ENCODE data around the gene TTC34. TPM values are rescaled to one million over a fixed set of nuclear protein-coding genes. Genes with fewer than 3 reads are reported as not detected.
"Not testable (repeated sequence)": the region's sequence is repeated elsewhere in the genome, so short reads cannot be mapped to it uniquely, and the experiment has no call there.

TTC34 gene
- total and polyA plus RNA-seq, 2 of the 4 experiments (the other 2 are of a cell fraction): under 0.01 to 0.09 TPM

DNA sequence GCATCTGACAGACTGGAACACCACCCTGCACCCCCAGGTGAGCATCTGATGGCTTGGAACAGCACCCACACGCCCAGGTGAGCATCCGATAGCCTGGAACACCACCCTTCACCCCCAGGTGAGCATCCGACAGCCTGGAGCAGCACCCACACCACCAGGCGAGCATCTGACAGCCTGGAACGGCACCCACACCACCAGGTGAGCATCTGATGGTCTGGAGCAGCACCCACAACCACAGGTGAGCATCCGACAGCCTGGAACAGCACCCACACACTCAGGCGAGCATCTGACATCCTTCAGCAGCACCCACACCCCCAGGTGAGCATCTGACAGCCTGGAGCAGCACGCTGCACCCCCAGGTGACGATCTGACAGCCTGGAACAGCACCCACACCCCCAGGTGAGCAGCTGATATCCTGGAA, 118.2 kb downstream of the TTC34 start:
- H4K20me1 ChIP-seq (ENCODE audit: insufficient read depth, low read length); H3K79me1 ChIP-seq (ENCODE audit: low read depth in 1 of 2, low read length in 2 of 2); H3K4me1 ChIP-seq (ENCODE audit: control insufficient read depth, insufficient read depth, low read length); BruUV-seq (replicated peaks); H3K36me3 ChIP-seq (ENCODE audit: control insufficient read depth, insufficient read depth, low read length); H3K56ac ChIP-seq (ENCODE audit: extremely low read depth, insufficient read depth, low read length); DNase-seq; H4K8ac ChIP-seq (ENCODE audit: low read depth in 2 of 2, low read length in 2 of 2); H3K4me3 ChIP-seq (ENCODE audit: insufficient read depth, low read depth, low read length); H2BK15ac ChIP-seq (ENCODE audit: low read depth, low read length); H2BK20ac ChIP-seq (ENCODE audit: low read depth, low read length); H2BK120ac ChIP-seq (ENCODE audit: low read depth, low read length); H3K9ac ChIP-seq (ENCODE audit: low read depth, low read length); CTCF ChIA-PET; H3K27me3 ChIP-seq (ENCODE audit: control insufficient read depth, insufficient read depth, low read length); ATAC-seq (ENCODE audit: low read depth); H3K4ac ChIP-seq (ENCODE audit: low read depth, low read length); H4K91ac ChIP-seq (ENCODE audit: insufficient read depth, low read depth, low read length); intact Hi-C loops (cut with micrococcal nuclease); H3K23ac ChIP-seq (ENCODE audit: low read depth, low read length); H4K5ac ChIP-seq (ENCODE audit: low read depth, low read length); H3K4me2 ChIP-seq (ENCODE audit: low read depth, low read length); H3K27ac ChIP-seq (ENCODE audit: insufficient read depth, low read length); POLR2A ChIA-PET (ENCODE audit: unreplicated experiment); H2AFZ ChIP-seq (replicated peaks; ENCODE audit: low read length, poor library complexity); dilution Hi-C loops (cut with HindIII; ENCODE audit: low sequenced_read_pairs, unreplicated experiment); H3K18ac ChIP-seq (ENCODE audit: low read depth, low read length); H2BK5ac ChIP-seq (ENCODE audit: low read depth, low read length, poor library complexity, severe bottlenecking); in situ Hi-C loops (cut with MboI; ENCODE audit: low sequenced_read_pairs); H3K9me1 ChIP-seq (ENCODE audit: insufficient read depth, low read length); H2AK9ac ChIP-seq (replicated peaks; ENCODE audit: low read depth, low read length, poor library complexity); H3K9me3 ChIP-seq (ENCODE audit: control insufficient read depth, insufficient read depth, low read length); H3K14ac ChIP-seq (replicated peaks; ENCODE audit: low read depth, low read length); H2AK5ac ChIP-seq (ENCODE audit: low read depth, low read length): not testable (repeated sequence)
- no CpG with 5 or more reads among the region's 9 CpGs for WGBS, 2 experiments (ENCODE audit: extremely low coverage in 2 of 2, insufficient read length in 1 of 2)

DNA sequence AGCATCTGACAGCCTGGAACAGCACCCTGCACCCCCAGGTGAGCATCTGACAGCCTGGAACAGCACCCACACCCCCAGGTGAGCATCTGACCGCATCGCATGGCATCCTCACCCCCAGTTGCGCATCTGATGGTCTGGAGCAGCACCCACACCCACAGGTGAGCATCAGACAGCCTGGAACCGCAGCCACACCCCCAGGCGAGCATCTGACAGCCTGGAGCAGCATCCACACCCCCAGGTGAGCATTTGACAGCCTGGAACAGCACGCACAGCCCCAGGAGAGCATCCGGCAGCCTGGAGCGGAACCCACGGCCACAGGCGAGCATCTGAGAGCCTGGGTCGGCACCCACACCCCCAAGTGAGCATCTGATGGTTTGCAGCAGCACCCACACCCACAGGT, 118.6 kb downstream of the TTC34 start:
- H2BK20ac ChIP-seq (ENCODE audit: low read depth, low read length); H3K4me2 ChIP-seq (ENCODE audit: low read depth, low read length); ATAC-seq (ENCODE audit: low read depth); DNase-seq; H4K20me1 ChIP-seq (ENCODE audit: insufficient read depth, low read length); H2BK120ac ChIP-seq (ENCODE audit: low read depth, low read length); H2BK5ac ChIP-seq (ENCODE audit: low read depth, low read length, poor library complexity, severe bottlenecking); H3K79me1 ChIP-seq (ENCODE audit: low read depth in 1 of 2, low read length in 2 of 2); in situ Hi-C loops (cut with MboI; ENCODE audit: low sequenced_read_pairs); H3K56ac ChIP-seq (ENCODE audit: extremely low read depth, insufficient read depth, low read length); intact Hi-C loops (cut with micrococcal nuclease); H4K5ac ChIP-seq (ENCODE audit: low read depth, low read length); H3K27me3 ChIP-seq (ENCODE audit: control insufficient read depth, insufficient read depth, low read length); H3K18ac ChIP-seq (ENCODE audit: low read depth, low read length); H3K9me3 ChIP-seq (ENCODE audit: control insufficient read depth, insufficient read depth, low read length); H3K14ac ChIP-seq (replicated peaks; ENCODE audit: low read depth, low read length); H3K23ac ChIP-seq (ENCODE audit: low read depth, low read length); dilution Hi-C loops (cut with HindIII; ENCODE audit: low sequenced_read_pairs, unreplicated experiment); H4K8ac ChIP-seq (ENCODE audit: low read depth in 2 of 2, low read length in 2 of 2); POLR2A ChIA-PET (ENCODE audit: unreplicated experiment); H2AK9ac ChIP-seq (replicated peaks; ENCODE audit: low read depth, low read length, poor library complexity); H2BK15ac ChIP-seq (ENCODE audit: low read depth, low read length); H3K4ac ChIP-seq (ENCODE audit: low read depth, low read length); H3K4me1 ChIP-seq (ENCODE audit: control insufficient read depth, insufficient read depth, low read length); H4K91ac ChIP-seq (ENCODE audit: insufficient read depth, low read depth, low read length); H3K36me3 ChIP-seq (ENCODE audit: control insufficient read depth, insufficient read depth, low read length); CTCF ChIA-PET; H3K4me3 ChIP-seq (ENCODE audit: insufficient read depth, low read depth, low read length); H2AFZ ChIP-seq (replicated peaks; ENCODE audit: low read length, poor library complexity); H3K9ac ChIP-seq (ENCODE audit: low read depth, low read length); H2AK5ac ChIP-seq (ENCODE audit: low read depth, low read length); BruUV-seq (replicated peaks); H3K27ac ChIP-seq (ENCODE audit: insufficient read depth, low read length); H3K9me1 ChIP-seq (ENCODE audit: insufficient read depth, low read length): not testable (repeated sequence)
- no CpG with 5 or more reads among the region's 11 CpGs for WGBS, 2 experiments (ENCODE audit: extremely low coverage in 2 of 2, insufficient read length in 1 of 2)
